ENCODE data around the gene GNG7. TPM values are rescaled to one million over a fixed set of nuclear protein-coding genes. Genes with fewer than 3 reads are reported as not detected.

Gene GNG7
- total and polyA plus RNA-seq, 2 donors (not counting 3 experiments of a cell fraction or from before 2014, with no cell fraction given): 0.29 to 0.84 TPM

- H3K9me1 ChIP-seq (replicated peaks; ENCODE audit: control insufficient read depth, extremely low read depth, insufficient read depth, low read length): no peaks in the 10 kb centered on the region
- H3K79me2 ChIP-seq (ENCODE audit: control insufficient read depth, insufficient read depth, low read length): no peaks in the 10 kb centered on the region
- H3K9me3 ChIP-seq (replicated peaks; ENCODE audit: control insufficient read depth, insufficient read depth, low read length): peaks cover 2% of the 10 kb centered on the region
- no peak overlapping the region for H3K4me3 ChIP-seq (replicated peaks in 1 of 3; ENCODE audit: insufficient read depth in 1 of 3, low read depth in 1 of 3, low read length in 3 of 3)
- dilution Hi-C loops (cut with MboI; ENCODE audit: extremely low pct_ligation_motif_present, low sequenced_read_pairs) (no loop called here), intact Hi-C loops (cut with micrococcal nuclease) (no loop called here)
- FAIRE-seq (peak; percentile 42), DNase-seq (ENCODE audit: low read depth, low spot score) (no peak)
- no peaks in the 10 kb centered on the region for H4K20me1 ChIP-seq (replicated peaks; ENCODE audit: control insufficient read depth, extremely low read depth, insufficient read depth, low read length)
- no peak overlapping the region for H3K4me2 ChIP-seq (ENCODE audit: insufficient read depth, low read length)
- no peak overlapping the region for H3K9ac ChIP-seq (replicated peaks; ENCODE audit: extremely low read depth, insufficient read depth, low read length)
- BruUV-seq (replicated peaks): no TSS peak
- H2AFZ ChIP-seq (ENCODE audit: low read depth, low read length): no peak overlapping the region
- no peaks in the 10 kb centered on the region for H3K27me3 ChIP-seq (ENCODE audit: control insufficient read depth in 2 of 2, insufficient read depth in 2 of 2, low read length in 2 of 2)
- TF ChIP-seq GATA2 (IDR thresholded peaks at IDR 0.05; ENCODE audit: insufficient read depth, insufficient read length, low read depth, low read length) (no peak), MYC (IDR thresholded peaks at IDR 0.05; ENCODE audit: low read depth, low read length) (no peak), CTCF (IDR thresholded peaks at IDR 0.05; ENCODE audit: extremely low read depth in 1 of 2, insufficient read depth in 1 of 2, low read depth in 1 of 2, low read length in 2 of 2) (no peak), POLR2A (IDR thresholded peaks at IDR 0.05; ENCODE audit: low read depth, low read length) (no peak), MAX (IDR thresholded peaks at IDR 0.05; ENCODE audit: insufficient read depth, insufficient read length) (no peak), JUN (IDR thresholded peaks at IDR 0.05; ENCODE audit: borderline replicate concordance, insufficient read depth, insufficient read length, low read depth) (no peak), POLR2AphosphoS5 (IDR thresholded peaks at IDR 0.05; ENCODE audit: insufficient read depth, low read depth, low read length) (no peak), EZH2 (IDR thresholded peaks at IDR 0.05; ENCODE audit: borderline replicate concordance, low read depth, low read length, severe bottlenecking) (no peak), FOS (IDR thresholded peaks at IDR 0.05; ENCODE audit: borderline replicate concordance, insufficient read depth, low read length) (no peak)
- POLR2A ChIA-PET: no interaction called here
- no peaks in the 10 kb centered on the region for H3K36me3 ChIP-seq (ENCODE audit: control insufficient read depth in 2 of 2, extremely low read depth in 1 of 2, insufficient read depth in 2 of 2, low read length in 2 of 2)
- peaks cover 25% of the 10 kb centered on the region for H3K4me1 ChIP-seq (ENCODE audit: control insufficient read depth, extremely low read depth, insufficient read depth, low read length)
- H3K27ac ChIP-seq (ENCODE audit: insufficient read depth, low read depth, low read length): no peak overlapping the region
- CTCF ChIA-PET: interaction anchor here (1.4 to 1.6 kb wide), 2 partner anchors 12 to 14 kb away, joined by 3 to 6 read pairs; no protein-coding TSS in a partner anchor
Measured at GRCh38 chr19:2625434-2625833, 77.1 kb downstream of the GNG7 start.

All from endothelial cell of umbilical vein (primary cell).